NT2/D1 (cell line): ENCODE results near the gene BMERB1.
"Not testable (repeated sequence)": the region's sequence is repeated elsewhere in the genome, so short reads cannot be mapped to it uniquely, and the experiment has no call there.

Experiments
- DNase-seq: peaks from one replicate; pipeline ENCODE4 v3.0.0-alpha.2; 2011; ENCODE audit warnings: low read depth, low spot score
- H3K27me3 ChIP-seq: 2 replicates; pipeline ENCODE4 v1.6.0; 2011; ENCODE audit warnings: mild to moderate bottlenecking; ENCODE audit not compliant: insufficient read length, insufficient read depth
- H3K36me3 ChIP-seq: 2 replicates; pipeline ENCODE4 v1.6.1; 2011; ENCODE audit warnings: mild to moderate bottlenecking, low read length, mixed read lengths; ENCODE audit not compliant: insufficient read depth, insufficient read length
- H3K4me1 ChIP-seq: 2 replicates; pipeline ENCODE4 v1.5.1; 2011; ENCODE audit not compliant: insufficient read depth, insufficient read length
- H3K4me3 ChIP-seq: 2 replicates; pipeline ENCODE4 v1.5.1; 2011; ENCODE audit warnings: low read depth; ENCODE audit not compliant: insufficient read length
- H3K9ac ChIP-seq: 2 replicates; pipeline ENCODE4 v1.6.0; 2011; ENCODE audit warnings: low read depth; ENCODE audit not compliant: insufficient read length
- H3K9me3 ChIP-seq: 2 replicates; pipeline ENCODE4 v1.5.1; 2011; ENCODE audit warnings: mild to moderate bottlenecking, low read length; ENCODE audit not compliant: insufficient read depth
- SUZ12 ChIP-seq: IDR thresholded peaks from 2 replicates; pipeline ENCODE4 v1.6.1; 2011; ENCODE audit not compliant: insufficient read length, insufficient read depth; ENCODE audit errors: extremely low read depth
- YY1 ChIP-seq: IDR thresholded peaks from 2 replicates; pipeline ENCODE4 v1.6.1; 2011; ENCODE audit not compliant: insufficient read length, insufficient read depth
- ZNF274 ChIP-seq: IDR thresholded peaks from 2 replicates; pipeline ENCODE4 v1.6.1; 2011; ENCODE audit warnings: mild to moderate bottlenecking, low read depth, low read length

BMERB1 gene

DNA sequence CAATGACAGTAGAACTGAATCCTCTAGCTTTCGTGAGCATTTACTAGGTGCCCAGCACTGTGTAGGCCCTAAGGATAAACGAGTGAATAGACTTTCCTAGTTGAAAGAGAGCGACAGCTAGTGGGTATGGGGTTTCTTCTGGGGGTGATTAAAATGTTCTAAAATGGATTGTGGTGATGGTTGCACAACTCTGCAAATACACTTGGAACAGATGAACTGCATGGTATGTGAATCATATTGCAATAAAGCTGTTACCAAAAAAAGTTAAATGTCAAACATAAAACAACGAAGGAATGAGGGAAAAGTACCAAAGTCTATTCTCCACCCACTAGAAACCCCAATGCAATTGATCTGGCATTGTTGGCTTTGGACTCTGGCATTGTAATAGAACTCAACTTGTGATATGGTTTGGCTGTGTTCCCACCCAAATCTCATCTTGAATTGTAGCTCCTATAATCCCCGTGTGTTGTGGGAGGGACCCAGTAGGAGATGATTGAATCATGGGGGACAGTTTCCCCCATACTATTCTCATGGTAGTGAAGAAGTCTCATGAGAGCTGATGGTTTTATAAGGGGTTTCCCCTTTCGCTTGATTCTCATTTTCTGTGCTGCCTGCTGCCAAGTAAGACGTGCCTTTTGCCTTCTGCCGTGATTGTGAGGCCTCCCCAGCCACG, 138.1 kb downstream of the BMERB1 start:
- Histone ChIP-seq H3K4me1 (no peaks in the 10 kb centered on the region), H3K27me3 (no peaks in the 10 kb centered on the region), H3K4me3 (no peak overlapping the region), H3K36me3 (no peaks in the 10 kb centered on the region), H3K9me3 (no peaks in the 10 kb centered on the region), H3K9ac (no peak overlapping the region)
- DNase-seq: no peak
- TF ChIP-seq ZNF274 (no peak), YY1 (no peak), SUZ12 (no peak)

- Histone ChIP-seq H3K4me1 (no peaks in the 10 kb centered on the region), H3K9ac (no peak overlapping the region), H3K36me3 (no peaks in the 10 kb centered on the region), H3K9me3 (no peaks in the 10 kb centered on the region), H3K4me3 (no peak overlapping the region), H3K27me3 (no peaks in the 10 kb centered on the region)
- no peak for DNase-seq
- no peak for TF ChIP-seq YY1
- TF ChIP-seq SUZ12: no peak
Measured at GRCh38 chr16:15573274-15573895, 139.0 kb downstream of the BMERB1 start.

DNA sequence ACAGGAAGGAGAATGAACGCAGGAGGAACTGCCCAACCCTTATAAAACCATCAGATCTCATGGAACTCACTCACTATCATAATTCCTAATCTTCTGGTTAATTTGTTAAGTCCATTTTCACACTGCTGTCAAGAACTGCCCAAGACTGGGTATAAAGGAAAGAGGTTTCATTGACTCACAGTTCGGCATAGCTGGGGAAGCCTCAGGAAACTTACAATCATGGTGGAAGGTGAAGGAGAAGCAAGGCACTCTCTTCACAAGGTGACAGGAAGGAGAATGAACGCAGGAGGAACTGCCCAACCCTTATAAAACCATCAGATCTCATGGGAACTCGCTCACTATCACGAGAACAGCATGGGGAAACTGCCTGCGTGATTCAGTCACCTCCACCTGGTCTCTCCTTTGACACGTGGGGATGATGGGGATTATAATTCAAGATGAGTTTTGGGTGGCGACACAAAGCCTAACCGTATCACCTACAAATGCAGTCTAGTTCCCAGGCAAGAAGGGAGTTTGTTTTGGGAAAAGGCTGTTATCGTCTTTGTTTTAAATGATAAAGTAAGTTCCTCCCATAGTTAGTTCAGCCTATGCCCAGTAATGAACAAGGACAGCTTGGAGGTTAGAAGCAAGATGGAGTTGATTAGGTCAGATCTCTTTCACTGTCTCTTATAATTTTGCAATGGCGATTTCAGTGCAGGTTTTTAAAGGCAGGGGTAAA, 139.7 kb downstream of the BMERB1 start:
- not testable (repeated sequence) for H3K4me3 ChIP-seq, H3K4me1 ChIP-seq, H3K36me3 ChIP-seq, H3K27me3 ChIP-seq, DNase-seq, H3K9ac ChIP-seq, H3K9me3 ChIP-seq

- no peaks in the 10 kb centered on the region for H3K9me3 ChIP-seq
- no peak overlapping the region for H3K9ac ChIP-seq
- no peak for TF ChIP-seq YY1
- no peak for TF ChIP-seq SUZ12
- TF ChIP-seq ZNF274: no peak
- H3K36me3 ChIP-seq: no peaks in the 10 kb centered on the region
- H3K4me1 ChIP-seq: no peaks in the 10 kb centered on the region
- no peaks in the 10 kb centered on the region for H3K27me3 ChIP-seq
- DNase-seq: no peak
- no peak overlapping the region for H3K4me3 ChIP-seq
Measured at GRCh38 chr16:15574614-15574948, 140.2 kb downstream of the BMERB1 start.

GRCh38 chr16:15575293-15576049, 141.1 kb downstream of the BMERB1 start:
- Histone ChIP-seq H3K27me3 (no peaks in the 10 kb centered on the region), H3K36me3 (no peaks in the 10 kb centered on the region), H3K4me1 (no peaks in the 10 kb centered on the region), H3K4me3 (no peak overlapping the region), H3K9ac (no peak overlapping the region), H3K9me3 (no peaks in the 10 kb centered on the region)
- TF ChIP-seq ZNF274 (no peak), YY1 (no peak), SUZ12 (no peak)
- DNase-seq: no peak

- Histone ChIP-seq H3K9me3 (no peaks in the 10 kb centered on the region), H3K9ac (no peak overlapping the region), H3K4me1 (no peaks in the 10 kb centered on the region), H3K4me3 (no peak overlapping the region), H3K36me3 (no peaks in the 10 kb centered on the region), H3K27me3 (no peaks in the 10 kb centered on the region)
- TF ChIP-seq SUZ12 (no peak), ZNF274 (no peak), YY1 (no peak)
- no peak for DNase-seq
Measured at GRCh38 chr16:15576960-15577958, 142.9 kb downstream of the BMERB1 start.
